C4-2B (cell line): ENCODE results near the gene ANTXRL.
"Not testable (repeated sequence)": the region's sequence is repeated elsewhere in the genome, so short reads cannot be mapped to it uniquely, and the experiment has no call there.

ENCODE experiments used
- CTCF ChIP-seq: fragments of 450-650 bp; conservative IDR thresholded peaks from 2 replicates; pipeline ENCODE4 v1.5.1; 2017; ENCODE audit warnings: mild to moderate bottlenecking
- ZFX ChIP-seq: fragments of 450-650 bp; IDR thresholded peaks from 2 replicates; pipeline ENCODE4 v1.6.1; 2017

- not testable (repeated sequence) for TF ChIP-seq CTCF, ZFX
These were observed 81.0 kb downstream of the ANTXRL start for GRCh38 chr10:46367666-46368240.
